ENCODE data around the gene SLIT3.

Gene SLIT3

DNA sequence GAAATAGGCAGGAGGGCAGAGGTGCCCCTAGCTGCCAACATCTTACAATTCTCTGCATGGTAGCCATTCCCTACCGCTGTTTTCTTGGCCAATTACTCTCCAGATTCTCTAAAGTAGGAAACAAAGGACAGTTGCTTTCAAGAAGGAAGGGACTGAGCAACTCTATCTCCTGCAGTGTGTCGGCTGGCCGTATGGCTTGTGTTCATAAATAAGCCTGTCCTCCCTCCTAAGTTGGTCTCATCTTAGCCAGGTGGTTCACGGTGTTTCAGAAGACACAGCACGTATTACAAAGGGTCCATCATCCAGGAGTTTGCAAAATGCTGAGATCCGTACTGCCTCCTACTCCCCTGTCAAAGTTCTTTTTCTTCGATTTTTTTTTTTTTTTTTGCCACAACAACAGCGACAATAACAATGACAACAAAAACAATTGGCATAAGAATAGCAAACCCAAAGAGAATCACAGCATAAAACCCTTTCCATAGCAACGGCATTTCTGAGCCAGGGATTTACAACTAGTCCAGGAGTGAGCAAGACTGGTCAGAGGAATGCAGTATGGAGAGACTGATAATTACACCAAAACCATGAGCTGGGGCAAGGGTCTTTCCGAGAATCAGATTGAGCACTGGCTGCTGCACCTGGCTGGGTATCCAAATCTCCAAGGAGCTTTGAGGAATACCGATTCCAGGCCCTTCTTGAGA, 212.8 kb downstream of the SLIT3 start:
- no peak for TF ChIP-seq GATA2 (IDR thresholded peaks at IDR 0.05; ENCODE audit: low read depth, low read length)
- no peak for TF ChIP-seq GATA3 (IDR thresholded peaks at IDR 0.05; ENCODE audit: low read depth, low read length)

DNA sequence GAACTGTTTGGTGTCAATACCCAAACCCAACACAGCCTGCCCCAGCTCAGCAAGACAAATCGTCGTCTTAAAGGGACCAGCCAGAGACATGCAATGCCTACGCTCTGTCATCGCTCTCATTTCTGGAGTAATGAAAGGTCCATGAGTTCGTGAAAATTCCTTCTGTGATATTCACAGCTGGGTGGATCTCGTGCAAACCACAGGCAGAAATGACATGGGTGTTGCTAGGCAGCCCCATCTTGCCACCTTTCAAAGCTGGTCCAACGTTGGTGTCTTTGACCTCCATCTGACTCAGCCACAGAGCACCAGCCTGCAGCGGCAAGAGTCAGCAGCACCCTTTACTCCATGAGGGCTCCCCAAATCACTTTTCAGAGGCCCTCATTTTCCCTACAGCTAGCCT, 215.3 kb downstream of the SLIT3 start:
- TF ChIP-seq GATA2 (IDR thresholded peaks at IDR 0.05; ENCODE audit: low read depth, low read length) = no peak
- TF ChIP-seq GATA3 (IDR thresholded peaks at IDR 0.05; ENCODE audit: low read depth, low read length) = no peak

DNA sequence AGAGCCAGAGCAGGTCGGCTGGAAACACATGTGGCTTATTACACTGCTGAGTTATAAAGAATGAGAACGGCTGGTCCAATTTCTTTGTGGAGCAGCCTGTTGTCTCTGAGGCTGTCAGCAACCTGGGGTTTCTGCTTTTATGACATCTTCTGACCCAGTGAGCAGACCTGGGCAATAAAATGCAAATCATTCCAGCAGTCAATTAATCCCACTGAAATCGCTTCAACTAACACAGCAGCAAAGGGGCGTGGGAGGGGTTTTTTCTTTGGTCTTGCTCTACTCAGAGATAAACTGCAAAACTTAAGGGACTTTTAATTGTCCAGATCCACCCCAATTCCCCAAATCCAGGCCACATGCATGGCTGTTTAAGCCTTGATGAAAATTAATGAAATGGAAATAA, 215.7 kb downstream of the SLIT3 start:
- TF ChIP-seq GATA3 (IDR thresholded peaks at IDR 0.05; ENCODE audit: low read depth, low read length) = no peak

DNA sequence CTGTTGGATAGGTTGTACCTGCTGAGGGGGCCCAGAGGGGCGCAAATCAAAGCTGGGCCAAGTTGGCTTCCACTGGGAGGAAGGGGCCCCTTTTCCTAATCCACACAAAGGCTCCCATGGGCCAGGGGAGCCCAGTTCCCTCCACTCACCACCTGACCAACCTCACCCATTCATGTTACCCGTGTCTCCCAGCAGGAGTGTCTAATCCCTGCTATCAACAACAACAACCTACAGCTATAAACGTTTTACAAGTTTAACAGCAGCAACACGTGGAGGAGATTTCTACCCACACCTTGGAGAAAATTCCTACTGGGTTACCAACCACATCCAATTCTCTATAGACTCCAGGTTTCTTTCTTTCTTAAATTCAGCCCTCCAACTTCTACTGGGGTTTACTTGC, 216.2 kb downstream of the SLIT3 start:
- TF ChIP-seq GATA2 (IDR thresholded peaks at IDR 0.05; ENCODE audit: low read depth, low read length) (no peak), GATA3 (IDR thresholded peaks at IDR 0.05; ENCODE audit: low read depth, low read length) (no peak)

DNA sequence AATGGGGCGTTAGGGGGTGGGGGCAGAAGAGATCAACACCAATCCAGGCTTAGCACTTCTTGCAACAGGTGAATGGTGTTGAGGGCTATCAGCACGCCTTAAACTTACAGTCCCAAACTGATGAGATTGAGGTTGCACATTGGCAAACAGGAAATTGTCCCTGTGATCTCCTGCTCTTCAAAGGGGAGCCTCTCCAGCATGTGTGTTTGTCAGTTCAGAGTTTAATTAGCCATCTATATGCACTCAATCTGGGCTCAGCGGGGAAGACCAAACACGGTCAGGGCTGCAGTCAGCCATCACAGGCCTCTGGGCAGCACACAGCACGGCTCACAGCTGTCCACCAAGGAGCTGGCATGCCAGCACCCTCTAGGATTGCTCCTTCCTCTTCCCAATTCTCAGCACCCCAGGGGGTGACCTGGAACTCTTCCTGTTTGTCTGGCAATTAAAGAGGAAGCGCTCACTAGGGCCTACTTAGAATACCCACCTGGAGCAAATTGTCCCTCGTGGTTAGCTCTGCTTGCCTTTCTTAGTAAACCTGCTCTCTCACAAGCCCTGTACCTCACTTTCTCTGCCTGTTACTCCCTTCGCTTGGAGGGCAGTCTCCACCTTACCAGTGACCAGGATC, 217.4 kb downstream of the SLIT3 start:
- TF ChIP-seq GATA2 (IDR thresholded peaks at IDR 0.05; ENCODE audit: low read depth, low read length) = no peak
- TF ChIP-seq GATA3 (IDR thresholded peaks at IDR 0.05; ENCODE audit: low read depth, low read length) = no peak

DNA sequence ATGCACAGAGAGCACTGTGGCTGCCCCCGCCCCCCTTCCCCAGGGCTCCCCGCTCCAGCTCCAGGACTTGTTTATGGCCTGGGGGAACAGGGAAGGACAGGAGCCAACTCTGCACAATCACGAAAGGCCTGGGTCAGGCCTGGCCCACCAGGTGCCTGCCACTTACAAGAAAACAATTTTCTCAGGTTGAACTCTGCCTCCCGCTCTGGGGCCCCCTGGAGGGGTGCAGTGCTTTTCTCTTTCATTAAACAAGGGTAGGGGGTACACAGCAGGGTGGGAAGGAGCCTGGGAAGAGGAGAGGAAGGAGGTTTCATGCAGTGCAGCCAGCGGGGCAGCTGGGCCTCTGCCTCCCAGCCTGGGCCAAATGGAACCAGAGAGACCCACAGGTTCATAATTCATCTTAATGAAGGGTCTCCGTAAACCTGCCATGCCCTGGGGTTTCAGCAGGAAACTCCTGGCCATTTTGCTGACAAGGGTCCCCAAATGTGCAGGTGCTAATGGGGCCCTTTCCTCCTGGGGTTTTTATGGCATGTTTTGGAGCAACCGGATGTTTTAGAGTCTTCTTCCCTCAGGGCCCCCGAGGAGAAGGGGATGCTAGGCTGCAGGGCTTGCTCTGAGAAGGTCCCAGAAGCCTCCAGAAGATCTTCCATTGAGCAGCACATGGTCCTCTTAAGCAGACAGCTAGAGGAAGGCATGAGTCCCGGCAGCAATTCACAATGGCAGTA, 219.8 kb downstream of the SLIT3 start:
- TF ChIP-seq GATA3 (IDR thresholded peaks at IDR 0.05; ENCODE audit: low read depth, low read length) (no peak), GATA2 (IDR thresholded peaks at IDR 0.05; ENCODE audit: low read depth, low read length) (no peak)

DNA sequence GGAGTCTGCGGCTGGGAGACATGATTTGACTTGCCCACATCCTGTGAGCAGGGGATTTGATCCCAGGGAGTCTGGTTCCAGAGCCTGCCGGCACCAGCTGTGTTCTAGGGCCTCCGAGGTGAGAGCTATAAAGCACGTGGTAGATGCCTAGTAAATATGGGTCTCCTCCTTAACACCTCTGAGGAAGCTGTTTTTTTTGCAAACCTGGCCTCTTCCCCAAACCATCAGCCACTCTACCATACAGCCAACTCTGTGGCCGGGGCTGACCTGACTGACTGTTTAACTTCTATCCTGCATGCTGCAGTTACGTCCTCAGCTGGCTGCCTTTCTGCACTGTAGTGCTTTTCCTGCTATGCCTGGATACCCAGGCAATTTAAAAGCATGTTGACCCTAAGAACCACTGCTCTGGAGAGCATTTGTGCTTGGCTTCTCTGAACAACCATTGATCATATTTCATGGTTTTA, 220.5 kb downstream of the SLIT3 start:
- TF ChIP-seq GATA3 (IDR thresholded peaks at IDR 0.05; ENCODE audit: low read depth, low read length) = no peak
- TF ChIP-seq GATA2 (IDR thresholded peaks at IDR 0.05; ENCODE audit: low read depth, low read length) = no peak

DNA sequence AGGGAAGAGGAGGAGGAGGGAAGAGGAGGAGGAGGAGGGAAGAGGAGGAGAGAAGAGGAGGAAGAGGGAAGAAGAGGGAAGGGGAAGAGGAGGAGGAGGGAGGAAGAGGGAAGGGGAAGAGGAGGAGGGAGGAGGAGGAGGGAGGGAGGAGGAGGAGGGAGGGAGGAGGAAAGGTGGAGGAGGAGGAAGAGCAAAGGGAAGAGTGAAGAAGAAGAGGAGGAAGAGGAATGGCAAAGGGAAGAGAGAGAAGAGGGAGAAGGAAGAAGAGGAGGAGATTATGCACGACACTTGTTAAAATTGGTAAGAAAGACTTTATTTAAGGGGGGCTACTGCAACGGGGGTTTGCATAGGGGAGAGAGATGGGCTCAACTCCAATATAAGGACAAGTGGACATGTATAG, 221.2 kb downstream of the SLIT3 start:
- TF ChIP-seq GATA2 (IDR thresholded peaks at IDR 0.05; ENCODE audit: low read depth, low read length) (no peak), GATA3 (IDR thresholded peaks at IDR 0.05; ENCODE audit: low read depth, low read length) (no peak)

DNA sequence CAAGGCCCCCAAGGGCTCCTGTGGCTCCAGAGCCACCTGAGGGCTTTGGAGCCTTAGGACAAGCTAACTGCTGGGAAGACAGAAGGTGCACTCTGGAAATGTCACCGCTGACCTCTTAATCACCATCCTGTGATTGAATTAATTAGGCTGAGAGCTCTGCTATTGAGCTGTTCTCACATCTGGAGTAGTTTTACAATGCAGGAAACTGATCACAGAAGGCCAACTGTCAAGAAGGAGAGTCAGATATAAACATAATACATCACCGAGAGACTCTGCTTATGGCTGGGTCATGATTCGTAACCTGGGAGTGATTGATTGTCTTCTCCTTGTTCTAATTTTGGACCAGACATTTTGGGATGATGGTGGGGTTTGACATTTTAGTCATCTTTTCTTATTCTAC, 226.1 kb downstream of the SLIT3 start:
- TF ChIP-seq GATA3 (IDR thresholded peaks at IDR 0.05; ENCODE audit: low read depth, low read length) (no peak), GATA2 (IDR thresholded peaks at IDR 0.05; ENCODE audit: low read depth, low read length) (no peak)

DNA sequence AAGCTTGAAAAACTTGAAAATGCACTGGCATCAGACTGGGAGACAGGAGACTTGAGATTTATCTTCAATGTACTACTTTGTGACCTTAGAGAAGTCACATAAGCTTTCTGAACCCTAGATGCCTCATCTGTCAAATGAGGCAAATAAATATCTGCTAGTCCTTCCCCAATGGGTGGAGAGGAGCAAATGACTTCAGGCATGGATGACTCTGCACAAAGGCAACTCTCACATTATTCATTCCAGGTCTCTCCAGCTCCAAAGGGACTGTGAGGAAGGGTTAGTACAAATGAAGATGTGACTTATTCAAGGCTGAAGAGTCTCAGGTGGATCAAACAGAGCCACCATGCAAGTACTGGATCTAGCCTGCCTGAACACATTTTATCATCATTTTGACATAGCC, 228.7 kb downstream of the SLIT3 start:
- TF ChIP-seq GATA2 (IDR thresholded peaks at IDR 0.05; ENCODE audit: low read depth, low read length) (no peak), GATA3 (IDR thresholded peaks at IDR 0.05; ENCODE audit: low read depth, low read length) (no peak)

DNA sequence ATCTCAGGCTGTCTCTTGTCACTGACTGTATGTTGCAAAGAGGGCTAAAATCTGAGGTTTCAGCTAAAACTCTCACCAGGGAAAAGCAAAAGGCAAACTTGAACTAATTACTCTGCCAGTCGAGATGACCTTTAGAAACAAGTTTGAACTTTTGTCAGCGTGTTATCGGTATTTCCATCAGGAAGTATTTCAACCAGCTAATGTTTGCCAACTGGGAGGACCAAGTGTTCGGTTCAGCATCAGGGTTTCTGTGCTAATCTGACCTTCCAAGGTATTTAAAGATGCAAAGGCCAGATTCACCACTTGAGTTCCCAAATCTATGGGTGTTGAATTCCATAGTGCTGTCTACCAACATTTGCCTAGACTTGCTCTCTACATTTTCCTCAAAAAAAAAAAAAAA, 230.5 kb downstream of the SLIT3 start:
- TF ChIP-seq GATA2 (IDR thresholded peaks at IDR 0.05; ENCODE audit: low read depth, low read length) = no peak
- TF ChIP-seq GATA3 (IDR thresholded peaks at IDR 0.05; ENCODE audit: low read depth, low read length) = no peak

DNA sequence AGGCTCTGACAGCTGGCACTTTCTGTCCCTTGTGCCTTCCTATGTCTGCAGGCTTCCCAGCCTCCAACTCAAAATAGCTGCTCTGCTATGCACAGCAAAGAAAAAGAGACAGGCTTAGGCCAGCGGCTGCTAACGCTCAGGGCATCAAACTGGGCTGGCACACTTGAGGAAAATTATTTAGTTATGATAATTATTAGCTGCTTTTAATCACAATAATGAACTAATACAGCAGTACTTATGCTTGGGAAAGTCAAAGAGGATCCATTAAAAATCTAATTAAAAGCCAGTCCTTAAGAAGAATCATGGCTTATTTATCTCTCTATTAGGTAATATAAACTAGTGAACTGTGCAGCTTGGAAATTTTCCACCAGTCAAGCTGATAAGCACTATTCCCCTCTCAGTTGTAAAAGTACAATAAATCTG, 233.2 kb downstream of the SLIT3 start:
- no peak for TF ChIP-seq GATA2 (IDR thresholded peaks at IDR 0.05; ENCODE audit: low read depth, low read length)
- no peak for TF ChIP-seq GATA3 (IDR thresholded peaks at IDR 0.05; ENCODE audit: low read depth, low read length)

DNA sequence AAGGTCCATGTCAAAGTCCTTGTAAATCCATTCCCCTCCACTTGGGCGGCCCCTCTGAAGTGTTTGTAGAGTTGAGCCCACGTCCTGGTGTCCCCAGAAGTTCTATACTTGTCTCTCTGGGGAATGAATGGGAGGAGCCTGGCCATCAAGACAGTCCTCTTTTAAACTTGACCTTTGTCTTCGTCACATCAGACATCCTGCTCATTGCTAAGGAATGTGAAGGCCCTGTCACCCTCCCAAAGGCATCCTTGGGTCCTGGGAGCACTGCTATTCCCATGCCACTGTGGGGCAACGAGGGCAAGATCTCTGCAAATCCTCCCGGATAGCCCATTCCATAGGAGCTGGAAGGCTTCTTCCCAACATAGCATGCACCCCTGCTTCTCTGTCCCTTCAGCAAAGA, 235.5 kb downstream of the SLIT3 start:
- TF ChIP-seq GATA3 (IDR thresholded peaks at IDR 0.05; ENCODE audit: low read depth, low read length) = no peak
- TF ChIP-seq GATA2 (IDR thresholded peaks at IDR 0.05; ENCODE audit: low read depth, low read length) = no peak

DNA sequence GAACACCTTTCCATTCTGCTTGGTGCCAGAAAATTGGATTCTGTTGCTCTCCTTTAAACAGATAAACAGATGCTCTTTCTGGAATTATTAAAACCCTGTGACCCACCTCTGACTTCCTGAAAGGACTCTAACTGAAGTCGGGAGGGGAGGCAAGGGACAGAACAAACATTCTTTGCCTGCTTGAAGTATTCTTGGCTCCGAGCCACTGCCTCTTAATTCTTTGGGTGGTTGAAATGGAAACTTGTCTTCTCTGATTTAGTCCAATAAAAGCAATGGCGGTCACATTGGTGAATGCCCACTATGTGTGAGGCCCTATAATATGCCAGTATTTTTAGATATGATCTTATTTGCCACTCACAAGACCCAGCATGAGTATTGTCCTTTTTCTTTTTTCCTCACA, 236.8 kb downstream of the SLIT3 start:
- TF ChIP-seq GATA3 (IDR thresholded peaks at IDR 0.05; ENCODE audit: low read depth, low read length) = no peak
- no peak for TF ChIP-seq GATA2 (IDR thresholded peaks at IDR 0.05; ENCODE audit: low read depth, low read length)

Data from SH-SY5Y (cell line).